Measurements from ENCODE around the gene ARID4A. TPM values are rescaled to one million over a fixed set of nuclear protein-coding genes. Genes with fewer than 3 reads are reported as not detected.
"Not testable (repeated sequence)": the region's sequence is repeated elsewhere in the genome, so short reads cannot be mapped to it uniquely, and the experiment has no call there.

The ARID4A gene
- total and polyA plus RNA-seq, 2 experiments from 2014 or later, result 15.9 to 17.2 TPM

DNA sequence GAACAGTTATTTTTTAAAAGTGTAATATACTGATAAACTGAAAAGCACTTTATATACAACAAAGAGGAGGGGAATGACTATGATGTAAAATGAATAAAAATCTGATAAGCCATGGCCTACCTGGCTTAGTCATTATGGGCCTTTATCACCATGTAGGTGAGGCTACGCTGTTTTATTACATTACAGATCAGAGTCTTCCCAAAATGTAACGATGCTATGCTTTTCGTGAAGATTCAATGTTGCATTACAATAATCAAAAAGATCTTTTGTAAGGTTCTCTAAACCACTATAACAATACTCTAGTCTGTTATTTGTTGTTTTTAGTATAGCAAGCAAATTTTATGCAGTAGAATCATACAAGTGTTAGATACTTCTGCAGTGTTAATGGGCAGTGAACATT lies 34.2 kb downstream of the ARID4A start:
- 90% methylated on average over 3 of the region's 3 CpGs for WGBS (ENCODE audit: low lambda C conversion rate, missing lambda C conversion rate)
- Histone ChIP-seq H3K27ac (no peak overlapping the region), H3K4me2 (no peak overlapping the region), H3K4me3 (no peak overlapping the region), H3K27me3 (no peaks in the 10 kb centered on the region), H3K79me2 (peaks cover 10% of the 10 kb centered on the region), H3K36me3 (replicated peaks; ENCODE audit: insufficient read depth, low read depth) (no peaks in the 10 kb centered on the region), H3K9me3 (ENCODE audit: low read depth) (no peaks in the 10 kb centered on the region), H3K9me2 (replicated peaks; ENCODE audit: insufficient read depth) (no peaks in the 10 kb centered on the region), H4K20me1 (ENCODE audit: insufficient read depth, poor library complexity, severe bottlenecking) (no peaks in the 10 kb centered on the region), H2AFZ (no peak overlapping the region), H3K4me1 (ENCODE audit: insufficient read depth) (no peaks in the 10 kb centered on the region)
- TF ChIP-seq EZH2phosphoT487 (IDR thresholded peaks at IDR 0.05; ENCODE audit: low read depth, severe bottlenecking, unreplicated experiment) (no peak), EZH2 (IDR thresholded peaks at IDR 0.05; ENCODE audit: borderline replicate concordance) (no peak)
- TF ChIP-seq, protein P1, sequence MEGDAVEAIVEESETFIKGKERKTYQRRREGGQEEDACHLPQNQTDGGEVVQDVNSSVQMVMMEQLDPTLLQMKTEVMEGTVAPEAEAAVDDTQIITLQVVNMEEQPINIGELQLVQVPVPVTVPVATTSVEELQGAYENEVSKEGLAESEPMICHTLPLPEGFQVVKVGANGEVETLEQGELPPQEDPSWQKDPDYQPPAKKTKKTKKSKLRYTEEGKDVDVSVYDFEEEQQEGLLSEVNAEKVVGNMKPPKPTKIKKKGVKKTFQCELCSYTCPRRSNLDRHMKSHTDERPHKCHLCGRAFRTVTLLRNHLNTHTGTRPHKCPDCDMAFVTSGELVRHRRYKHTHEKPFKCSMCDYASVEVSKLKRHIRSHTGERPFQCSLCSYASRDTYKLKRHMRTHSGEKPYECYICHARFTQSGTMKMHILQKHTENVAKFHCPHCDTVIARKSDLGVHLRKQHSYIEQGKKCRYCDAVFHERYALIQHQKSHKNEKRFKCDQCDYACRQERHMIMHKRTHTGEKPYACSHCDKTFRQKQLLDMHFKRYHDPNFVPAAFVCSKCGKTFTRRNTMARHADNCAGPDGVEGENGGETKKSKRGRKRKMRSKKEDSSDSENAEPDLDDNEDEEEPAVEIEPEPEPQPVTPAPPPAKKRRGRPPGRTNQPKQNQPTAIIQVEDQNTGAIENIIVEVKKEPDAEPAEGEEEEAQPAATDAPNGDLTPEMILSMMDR (IDR thresholded peaks at IDR 0.05; ENCODE audit: poor library complexity), result no peak
- DNase-seq (ENCODE audit: low spot score), result no peak

GRCh38 chr14:58339666-58340065 lies 41.3 kb downstream of the ARID4A start:
- not testable (repeated sequence) for H3K4me2 ChIP-seq; H3K27ac ChIP-seq; H4K20me1 ChIP-seq (ENCODE audit: insufficient read depth, poor library complexity, severe bottlenecking); H3K36me3 ChIP-seq (replicated peaks; ENCODE audit: insufficient read depth, low read depth); DNase-seq (ENCODE audit: low spot score); H3K4me3 ChIP-seq; H3K4me1 ChIP-seq (ENCODE audit: insufficient read depth); H3K9me2 ChIP-seq (replicated peaks; ENCODE audit: insufficient read depth); H3K27me3 ChIP-seq; H2AFZ ChIP-seq; H3K9me3 ChIP-seq (ENCODE audit: low read depth); H3K79me2 ChIP-seq
- WGBS (ENCODE audit: low lambda C conversion rate, missing lambda C conversion rate), result 88% methylated on average over 4 of the region's 4 CpGs

GRCh38 chr14:58341152-58341748 lies 42.9 kb downstream of the ARID4A start:
- Histone ChIP-seq H3K4me1 (ENCODE audit: insufficient read depth) (no peaks in the 10 kb centered on the region), H3K27ac (no peak overlapping the region), H3K4me2 (no peak overlapping the region), H3K9me2 (replicated peaks; ENCODE audit: insufficient read depth) (no peaks in the 10 kb centered on the region), H3K36me3 (replicated peaks; ENCODE audit: insufficient read depth, low read depth) (no peaks in the 10 kb centered on the region), H4K20me1 (ENCODE audit: insufficient read depth, poor library complexity, severe bottlenecking) (no peaks in the 10 kb centered on the region), H3K79me2 (peaks cover 2% of the 10 kb centered on the region), H3K27me3 (no peaks in the 10 kb centered on the region), H3K9me3 (ENCODE audit: low read depth) (no peaks in the 10 kb centered on the region), H3K4me3 (no peak overlapping the region), H2AFZ (no peak overlapping the region)
- no peak for DNase-seq (ENCODE audit: low spot score)
- WGBS (ENCODE audit: low lambda C conversion rate, missing lambda C conversion rate), result 76% methylated on average over 4 of the region's 4 CpGs
- TF ChIP-seq, protein P1 (IDR thresholded peaks at IDR 0.05; ENCODE audit: poor library complexity), result no peak
- no peak for TF ChIP-seq EZH2 (IDR thresholded peaks at IDR 0.05; ENCODE audit: borderline replicate concordance)
- TF ChIP-seq EZH2phosphoT487 (IDR thresholded peaks at IDR 0.05; ENCODE audit: low read depth, severe bottlenecking, unreplicated experiment), result no peak

DNA sequence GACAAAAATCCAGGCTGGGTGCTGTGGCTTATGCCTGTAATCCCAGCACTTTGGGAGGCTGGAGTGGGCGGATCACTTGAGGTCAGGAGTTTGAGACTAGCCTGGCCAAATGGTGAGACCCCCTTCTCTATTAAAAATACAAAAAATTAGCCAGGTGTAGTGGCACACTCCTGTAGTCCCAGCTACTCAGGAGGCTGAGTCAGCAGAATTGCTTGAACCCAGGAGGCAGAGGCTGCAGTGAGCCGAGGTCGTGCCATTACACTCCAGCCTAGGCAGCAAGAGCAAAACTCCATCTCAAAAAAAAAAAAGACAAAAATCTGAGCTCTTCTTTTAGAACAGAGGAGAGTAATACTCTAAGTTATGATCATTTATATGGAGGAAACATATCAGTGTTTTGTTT lies 45.2 kb downstream of the ARID4A start:
- H3K27me3 ChIP-seq; H3K27ac ChIP-seq; H3K4me2 ChIP-seq; H3K4me3 ChIP-seq; H2AFZ ChIP-seq; H3K36me3 ChIP-seq (replicated peaks; ENCODE audit: insufficient read depth, low read depth); H3K9me2 ChIP-seq (replicated peaks; ENCODE audit: insufficient read depth); H4K20me1 ChIP-seq (ENCODE audit: insufficient read depth, poor library complexity, severe bottlenecking); H3K79me2 ChIP-seq; H3K4me1 ChIP-seq (ENCODE audit: insufficient read depth); DNase-seq (ENCODE audit: low spot score); H3K9me3 ChIP-seq (ENCODE audit: low read depth): not testable (repeated sequence)
- WGBS (ENCODE audit: low lambda C conversion rate, missing lambda C conversion rate), result 100% methylated on average over 3 of the region's 3 CpGs

All from hepatocyte (in vitro differentiated cells).